H1 (cell line): ENCODE data around the gene CTAGE1. TPM values are rescaled to one million over a fixed set of nuclear protein-coding genes. Genes with fewer than 3 reads are reported as not detected.
"Not testable (repeated sequence)": the region's sequence is repeated elsewhere in the genome, so short reads cannot be mapped to it uniquely, and the experiment has no call there.

Experiments
- CTCF ChIA-PET: fragments of 300-600 bp; sonication (Branson Sonifier 250); formaldehyde crosslinking; loops from one replicate; lab custom pipeline; 2021; ENCODE audit not compliant: partially characterized antibody; lab: Charles Lee
- POLR2A ChIA-PET: fragments of 300-600 bp; sonication (Branson Sonifier 250); formaldehyde crosslinking; loops from one replicate; lab custom pipeline; 2021; ENCODE audit warnings: inconsistent platforms; ENCODE audit not compliant: partially characterized antibody; lab: Charles Lee
- DNase-seq, 2 experiments: peaks; one replicate each; pipeline versions ENCODE4 v3.0.0 to v3.0.0-alpha.2; 2010 to 2022; ENCODE audit warnings: low spot score in 2 of 2, low read depth in 1 of 2, mixed read lengths in 1 of 2
- FAIRE-seq: peaks from 2 replicates; lab custom pipeline; 2011; peaks lifted over from hg19 to GRCh38; lab: Jason Lieb, UNC
- H2AFZ ChIP-seq: 2 replicates; pipeline ENCODE4 v1.8.1; 2012; ENCODE audit warnings: low read length, inconsistent platforms
- H2AK5ac ChIP-seq: 2 replicates; pipeline ENCODE4 v1.6.1; 2013; ENCODE audit warnings: low read depth, low read length
- H2BK120ac ChIP-seq: replicated peaks from 2 replicates; pipeline ENCODE3; 2013; ENCODE audit warnings: low read depth, low read length, inconsistent platforms
- H2BK12ac ChIP-seq: 2 replicates; pipeline ENCODE4 v1.6.1; 2013; ENCODE audit warnings: low read depth, low read length
- H2BK15ac ChIP-seq: 2 replicates; pipeline ENCODE4 v1.6.1; 2013; ENCODE audit warnings: low read length
- H2BK20ac ChIP-seq: 2 replicates; pipeline ENCODE4 v1.6.1; 2013; ENCODE audit warnings: low read length
- H2BK5ac ChIP-seq: 2 replicates; pipeline ENCODE4 v1.6.1; 2013; ENCODE audit warnings: low read depth, low read length
- H3K14ac ChIP-seq: 2 replicates; pipeline ENCODE4 v1.6.1; 2013; ENCODE audit warnings: inconsistent platforms; ENCODE audit not compliant: insufficient read length
- H3K18ac ChIP-seq: 2 replicates; pipeline ENCODE4 v1.6.1; 2013; ENCODE audit warnings: low read length; ENCODE audit errors: extremely low read depth
- H3K23ac ChIP-seq: 2 replicates; pipeline ENCODE4 v1.6.1; 2013; ENCODE audit warnings: inconsistent platforms; ENCODE audit not compliant: insufficient read length
- H3K23me2 ChIP-seq: 2 replicates; pipeline ENCODE4 v1.6.1; 2013; ENCODE audit warnings: low read depth, low read length
- H3K27ac ChIP-seq: 2 replicates; pipeline ENCODE4 v1.6.1; 2011; ENCODE audit warnings: low read depth, low read length, inconsistent platforms
- H3K27me3 ChIP-seq, 4 experiments: replicated peaks in 1 of 4; 1 replicate in 1 of 4; 2 replicates in 3 of 4; pipeline versions ENCODE4 v1.6.1 to v1.8.1; 2011 to 2013; ENCODE audit warnings: low read length in 3 of 4, mild to moderate bottlenecking in 3 of 4, inconsistent platforms in 2 of 4, mixed read lengths in 2 of 4, moderate library complexity in 1 of 4; ENCODE audit not compliant: control insufficient read depth in 3 of 4, insufficient read depth in 3 of 4; ENCODE audit errors: extremely low read depth in 1 of 4
- H3K36me3 ChIP-seq, 4 experiments: 2 replicates each; pipeline versions ENCODE4 v1.6.1 to v1.8.1; 2011 to 2013; ENCODE audit warnings: mild to moderate bottlenecking in 4 of 4, low read length in 3 of 4, moderate library complexity in 2 of 4, control low read depth in 1 of 4, inconsistent platforms in 1 of 4; ENCODE audit not compliant: insufficient read depth in 4 of 4, control insufficient read depth in 2 of 4
- H3K4ac ChIP-seq: replicated peaks from 2 replicates; pipeline ENCODE3; 2013; ENCODE audit warnings: low read length, low read depth, mixed read lengths, inconsistent platforms; ENCODE audit not compliant: insufficient read length
- H3K4me1 ChIP-seq, 4 experiments: replicated peaks in 1 of 4; 1 replicate in 1 of 4; 2 replicates in 3 of 4; pipeline versions ENCODE4 v1.6.1 to v1.8.1; 2011 to 2013; ENCODE audit warnings: low read length in 3 of 4, inconsistent platforms in 2 of 4, mixed read lengths in 1 of 4; ENCODE audit not compliant: insufficient read depth in 4 of 4, control insufficient read depth in 3 of 4
- H3K4me2 ChIP-seq, 2 experiments: 2 replicates each; pipeline versions ENCODE4 v1.6.1 to v1.8.1; 2011 to 2013; ENCODE audit warnings: low read depth in 2 of 2, low read length in 2 of 2, control low read depth in 1 of 2, inconsistent platforms in 1 of 2, mild to moderate bottlenecking in 1 of 2; ENCODE audit not compliant: insufficient read depth in 1 of 2
- H3K4me3 ChIP-seq, 4 experiments: fragments of 200-600, 300-600 bp in 1 of 4; sonication (generic), shearing (Covaris generic), sonication (Bioruptor Twin) in 1 of 4; 2 replicates each; pipeline versions ENCODE4 v1.5.1 to v1.8.1; 2011 to 2016; ENCODE audit warnings: low read length in 4 of 4, low read depth in 3 of 4, control low read depth in 2 of 4, inconsistent platforms in 2 of 4, mild to moderate bottlenecking in 2 of 4, mixed read lengths in 1 of 4, moderate library complexity in 1 of 4; ENCODE audit not compliant: insufficient read depth in 2 of 4; ENCODE audit errors: extremely low read depth in 1 of 4
- H3K56ac ChIP-seq: replicated peaks from 2 replicates; pipeline ENCODE3; 2013; ENCODE audit warnings: low read depth, mild to moderate bottlenecking, mixed read lengths, low read length, inconsistent platforms; ENCODE audit not compliant: insufficient read length
- H3K79me1 ChIP-seq: 2 replicates; pipeline ENCODE4 v1.6.1; 2013; ENCODE audit warnings: low read depth, low read length, control low read depth
- H3K79me2 ChIP-seq, 2 experiments: 2 replicates each; pipeline versions ENCODE4 v1.6.1 to v1.8.1; 2012 to 2013; ENCODE audit warnings: low read length in 2 of 2, mild to moderate bottlenecking in 2 of 2, inconsistent platforms in 1 of 2; ENCODE audit not compliant: insufficient read depth in 2 of 2, control insufficient read depth in 1 of 2
- H3K9ac ChIP-seq, 4 experiments: replicated peaks in 1 of 4; 1 replicate in 1 of 4; 2 replicates in 3 of 4; pipeline versions ENCODE4 v1.6.1 to v1.8.1; 2011 to 2013; ENCODE audit warnings: low read depth in 3 of 4, low read length in 3 of 4, control low read depth in 2 of 4, mild to moderate bottlenecking in 2 of 4, moderate library complexity in 2 of 4, inconsistent platforms in 1 of 4; ENCODE audit errors: extremely low read depth in 1 of 4
- H3K9me3 ChIP-seq, 2 experiments: 2 replicates each; pipeline versions ENCODE4 v1.6.1 to v1.8.1; 2012 to 2013; ENCODE audit warnings: mild to moderate bottlenecking in 2 of 2, moderate library complexity in 2 of 2, control low read depth in 1 of 2, inconsistent platforms in 1 of 2, low read depth in 1 of 2, low read length in 1 of 2, mixed read lengths in 1 of 2; ENCODE audit not compliant: insufficient read depth in 2 of 2
- H4K20me1 ChIP-seq, 2 experiments: replicated peaks in 1 of 2; 2 replicates each; pipeline versions ENCODE3 to v1.8.1; 2011 to 2013; ENCODE audit warnings: inconsistent platforms in 2 of 2, low read length in 2 of 2, mild to moderate bottlenecking in 1 of 2; ENCODE audit not compliant: insufficient read depth in 2 of 2, control insufficient read depth in 1 of 2
- H4K5ac ChIP-seq: 2 replicates; pipeline ENCODE4 v1.6.1; 2013; ENCODE audit warnings: low read length, low read depth, mixed read lengths, inconsistent platforms; ENCODE audit not compliant: insufficient read length
- H4K8ac ChIP-seq: 2 replicates; pipeline ENCODE4 v1.8.0; 2013; ENCODE audit warnings: mild to moderate bottlenecking, moderate library complexity, low read length, inconsistent platforms; ENCODE audit not compliant: insufficient read depth; ENCODE audit errors: extremely low read depth
- H4K91ac ChIP-seq: replicated peaks from 2 replicates; pipeline ENCODE3; 2013; ENCODE audit warnings: low read length, mixed read lengths, inconsistent platforms; ENCODE audit not compliant: insufficient read length
- E2F6 ChIP-seq: IDR thresholded peaks from 2 replicates; pipeline ENCODE4 v1.6.1; 2012; ENCODE audit warnings: inconsistent platforms
- SRF ChIP-seq: IDR thresholded peaks from 2 replicates; pipeline ENCODE4 v1.6.1; 2011; ENCODE audit warnings: mild to moderate bottlenecking, low read depth, low read length, moderate library complexity
- WGBS, 2 experiments: shearing (Covaris generic) in 1 of 2; methylation state at CpG; one replicate each; pipeline versions ENCODE4 v1.1.6 to v1.1.7; 2013 to 2015; ENCODE audit warnings: low lambda C conversion rate in 2 of 2, mixed read lengths in 2 of 2, inconsistent platforms in 1 of 2, low coverage in 1 of 2, missing lambda C conversion rate in 1 of 2; ENCODE audit not compliant: insufficient replicate concordance in 2 of 2, insufficient coverage in 1 of 2, insufficient read length in 1 of 2; ENCODE audit errors: extremely low coverage in 1 of 2, missing lambda C conversion rate in 1 of 2; 5-methylcytosine and 5-hydroxymethylcytosine counted together
- polyA plus RNA-seq, 7 experiments: library from polyadenylated mRNA; depleted of rRNA in 3 of 7; stranded (reverse) in 5 of 7; unstranded in 2 of 7; fragments of >200 nt in 5 of 7; fragments of 200-250 nt in 2 of 7; gene quantifications; 1 replicate in 5 of 7; 2 replicates in 1 of 7; 4 replicates in 1 of 7; pipeline versions ENCODE4 v1.2.1 to v1.2.3, GENCODE V29; 2011 to 2013; ENCODE audit warnings: missing spikeins in 2 of 7, mixed read lengths in 2 of 7
- total RNA-seq: library from RNA; stranded (reverse); fragmentation: NEBNext Ultra II Directional; extraction: Animal tissue kit (Norgen Biotek cat#: 25700); gene quantifications from 2 replicates; pipeline ENCODE4 v1.2.1, GENCODE V29; 2021

Gene CTAGE1
- total and polyA plus RNA-seq, 2 of the 8 experiments (the other 6 are each of a cell fraction or from before 2014, with no cell fraction given), result not detected

DNA sequence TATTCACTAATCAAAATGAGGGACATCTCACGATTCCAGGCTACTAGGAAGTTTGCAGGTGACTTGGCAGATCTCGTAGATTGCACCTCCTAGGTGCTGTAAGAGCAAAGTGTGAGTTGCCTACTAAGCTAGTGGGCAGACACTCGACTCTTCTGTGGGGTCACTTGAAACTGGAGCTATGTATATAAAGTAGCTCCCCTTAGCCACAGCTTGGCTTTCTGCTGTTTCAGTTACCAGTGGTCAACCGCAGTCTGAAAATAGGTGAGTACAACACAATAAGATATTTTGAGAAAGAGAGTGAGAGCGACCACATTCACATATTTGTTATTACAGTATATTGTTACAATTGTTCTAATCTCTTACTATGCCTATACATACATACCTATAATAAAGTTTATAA lies 23.3 kb downstream of the CTAGE1 start (continued):
- TF ChIP-seq E2F6, result no peak
- no peak for TF ChIP-seq SRF
- TF ChIP-seq, all 59 proteins: peak for 0

DNA sequence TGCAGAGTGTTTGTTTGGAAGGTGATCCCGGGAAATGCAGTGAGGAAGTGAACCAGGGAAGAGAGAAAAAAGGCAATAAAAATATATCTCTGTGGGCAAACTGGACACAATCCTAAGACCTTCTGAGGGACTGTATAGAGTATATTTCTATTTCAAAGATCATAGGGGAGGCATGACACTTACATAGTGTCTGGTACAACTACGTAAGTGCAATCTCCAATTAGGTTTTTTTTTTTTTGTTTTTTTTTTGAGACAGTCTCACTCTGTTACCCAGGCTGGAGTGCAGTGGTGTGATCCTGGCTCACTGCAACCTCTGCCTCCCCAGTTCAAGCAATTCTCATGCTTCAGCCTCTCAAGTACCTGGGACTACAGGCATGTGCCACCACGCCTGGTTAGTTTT lies 24.6 kb downstream of the CTAGE1 start:
- DNase-seq, H2BK120ac ChIP-seq, H3K27me3 ChIP-seq, H3K4me1 ChIP-seq, H3K56ac ChIP-seq, H4K91ac ChIP-seq, H4K20me1 ChIP-seq, H3K14ac ChIP-seq, POLR2A ChIA-PET, H3K27ac ChIP-seq, H2BK20ac ChIP-seq, H3K79me2 ChIP-seq, CTCF ChIA-PET, H3K23ac ChIP-seq, H2AFZ ChIP-seq, FAIRE-seq, H3K9me3 ChIP-seq, H3K4me2 ChIP-seq, H2BK15ac ChIP-seq, H4K8ac ChIP-seq, H3K4ac ChIP-seq, H2AK5ac ChIP-seq, H3K4me3 ChIP-seq, H3K18ac ChIP-seq, H4K5ac ChIP-seq, H3K79me1 ChIP-seq, H3K9ac ChIP-seq, H3K23me2 ChIP-seq, H3K36me3 ChIP-seq, H2BK12ac ChIP-seq, H2BK5ac ChIP-seq: not testable (repeated sequence)
- WGBS, 2 experiments, result 89% methylated on average over 3 of the region's 3 CpGs; no CpG with 5 or more reads in 1 of the 2 experiments
